ENCODE results near the gene NCOA4. TPM values are rescaled to one million over a fixed set of nuclear protein-coding genes. Genes with fewer than 3 reads are reported as not detected.

Gene NCOA4
- total RNA-seq, 1 experiment from 2014 or later, result 69.4 TPM

GRCh38 chr10:46030091-46030937 is at the start of gene NCOA4 (continued):
- TF ChIP-seq E2F4 (CRISPR knock-in tag; IDR thresholded peaks at IDR 0.05; ENCODE audit: borderline replicate concordance, low read depth), result no peak
- no peak for TF ChIP-seq IRF1 (CRISPR knock-in tag; IDR thresholded peaks at IDR 0.05)
- peak; percentile 48; the same call in 1 of the 2 replicates for TF ChIP-seq SP1 (CRISPR knock-in tag; conservative IDR thresholded peaks at IDR 0.05)
- TF ChIP-seq RORB (CRISPR knock-in tag; IDR thresholded peaks at IDR 0.05), result no peak
- no peak for TF ChIP-seq MXD4 (CRISPR knock-in tag; IDR thresholded peaks at IDR 0.05; ENCODE audit: borderline replicate concordance)
- TF ChIP-seq ZNF263 (CRISPR knock-in tag; IDR thresholded peaks at IDR 0.05; ENCODE audit: low read depth), result no peak
- TF ChIP-seq NFE2L1 (CRISPR knock-in tag; IDR thresholded peaks at IDR 0.05), result 0 out of 2 replicates have a peak, but pooled peaks have one; percentile 26
- TF ChIP-seq CREB1 (CRISPR knock-in tag; IDR thresholded peaks at IDR 0.05), result 0 out of 2 replicates have a peak, but pooled peaks have one; percentile 32
- no peak for TF ChIP-seq FOXP1 (CRISPR knock-in tag; IDR thresholded peaks at IDR 0.05; ENCODE audit: borderline replicate concordance)
- no peak for TF ChIP-seq ZNF396 (CRISPR knock-in tag; IDR thresholded peaks at IDR 0.05; ENCODE audit: borderline replicate concordance)
- no peak for TF ChIP-seq E2F1 (CRISPR knock-in tag; IDR thresholded peaks at IDR 0.05)
- no peak for TF ChIP-seq TEAD4 (CRISPR knock-in tag; IDR thresholded peaks at IDR 0.05)
- no peak for TF ChIP-seq SOX15 (CRISPR knock-in tag; IDR thresholded peaks at IDR 0.05)
- no peak for TF ChIP-seq NR2C2 (CRISPR knock-in tag; IDR thresholded peaks at IDR 0.05)
- no peak for TF ChIP-seq ZNF423 (CRISPR knock-in tag; IDR thresholded peaks at IDR 0.05)
- no peak for TF ChIP-seq NR3C1 (CRISPR knock-in tag; conservative IDR thresholded peaks at IDR 0.05; ENCODE audit: low read depth)
- no peak for TF ChIP-seq PREB (CRISPR knock-in tag; IDR thresholded peaks at IDR 0.05; ENCODE audit: borderline replicate concordance)
- TF ChIP-seq ERG (CRISPR knock-in tag; IDR thresholded peaks at IDR 0.05), result no peak
- no peak for TF ChIP-seq JUN (CRISPR knock-in tag; IDR thresholded peaks at IDR 0.05)
- no peak for TF ChIP-seq MLX (CRISPR knock-in tag; IDR thresholded peaks at IDR 0.05)
- no peak for TF ChIP-seq PRDM15 (CRISPR knock-in tag; IDR thresholded peaks at IDR 0.05)
- no peak for TF ChIP-seq GABPB1 (CRISPR knock-in tag; IDR thresholded peaks at IDR 0.05)
- no peak for TF ChIP-seq KAT7 (CRISPR knock-in tag; IDR thresholded peaks at IDR 0.05; ENCODE audit: borderline replicate concordance)
- no peak for TF ChIP-seq ATF3 (CRISPR knock-in tag; conservative IDR thresholded peaks at IDR 0.05)
- no peak for TF ChIP-seq ZNF121 (CRISPR knock-in tag; IDR thresholded peaks at IDR 0.05)
- TF ChIP-seq FOXP4 (CRISPR knock-in tag; IDR thresholded peaks at IDR 0.05), result no peak

All from WTC11 (cell line).